HepG2 (cell line): ENCODE results near the gene COG8. TPM values are rescaled to one million over a fixed set of nuclear protein-coding genes. Genes with fewer than 3 reads are reported as not detected.

Experiments
- ARNT2 ChIP-seq: sonication (generic); formaldehyde crosslinking; IDR thresholded peaks from 2 replicates; pipeline ENCODE4 v1.8.0; 2022; ENCODE audit warnings: mild to moderate bottlenecking, low read depth, missing genetic modification reagents, moderate library complexity
- MAF1 ChIP-seq: sonication (generic); formaldehyde crosslinking; IDR thresholded peaks from 2 replicates; pipeline ENCODE4 v1.5.0; 2020; ENCODE audit warnings: missing genetic modification reagents, borderline replicate concordance
- MED1 ChIP-seq: sonication (generic); formaldehyde crosslinking; IDR thresholded peaks from 2 replicates; pipeline ENCODE4 v1.4.0; 2020; ENCODE audit warnings: missing genetic modification reagents
- MTA1 ChIP-seq: sonication (generic); formaldehyde crosslinking; IDR thresholded peaks from 2 replicates; pipeline ENCODE4 v1.4.0; 2020; ENCODE audit warnings: missing genetic modification reagents, mild to moderate bottlenecking, borderline replicate concordance
- REL ChIP-seq: sonication (generic); formaldehyde crosslinking; conservative IDR thresholded peaks from 2 replicates; pipeline ENCODE4 v1.8.0; 2022; ENCODE audit warnings: mild to moderate bottlenecking, missing genetic modification reagents, moderate library complexity
- REXO4 ChIP-seq: sonication (generic); formaldehyde crosslinking; IDR thresholded peaks from 2 replicates; pipeline ENCODE4 v1.8.0; 2022; ENCODE audit warnings: missing genetic modification reagents, mild to moderate bottlenecking, borderline replicate concordance
- RORA ChIP-seq: sonication (generic); formaldehyde crosslinking; IDR thresholded peaks from 2 replicates; pipeline ENCODE4 v1.5.0; 2020; ENCODE audit warnings: mild to moderate bottlenecking, missing genetic modification reagents, moderate library complexity
- ZNF530 ChIP-seq: sonication (generic); formaldehyde crosslinking; IDR thresholded peaks from 2 replicates; pipeline ENCODE4 v1.5.0; 2020; ENCODE audit warnings: low read depth, mild to moderate bottlenecking, missing genetic modification reagents
- ZNF709 ChIP-seq: sonication (generic); formaldehyde crosslinking; IDR thresholded peaks from 2 replicates; pipeline ENCODE4 v1.5.0; 2020; ENCODE audit warnings: mild to moderate bottlenecking, missing genetic modification reagents
- polyA plus RNA-seq, 8 experiments: library from polyadenylated mRNA; depleted of rRNA in 3 of 8; stranded (reverse) in 7 of 8; unstranded in 1 of 8; fragments of >200 nt; fragmentation: Illumina TruSeq in 4 of 8; extraction: Trizol in 4 of 8; gene quantifications; 2 replicates each; pipeline versions ENCODE4 v1.2.1 to v1.2.3, GENCODE V29; 2011 to 2016; ENCODE audit warnings: low read depth in 4 of 8, missing spikeins in 1 of 8, mixed read lengths in 1 of 8; ENCODE audit not compliant: insufficient read depth in 1 of 8
- total RNA-seq, 5 experiments: library from RNA; depleted of rRNA; stranded (reverse); fragments of >200 nt; fragmentation: Illumina TruSeq; extraction: Trizol; gene quantifications; 2 replicates each; pipeline ENCODE4 v1.2.3, GENCODE V29; 2016; ENCODE audit warnings: low read depth in 1 of 5
- TF ChIP-seq, protein P1 (sequence below): sonication (generic); formaldehyde crosslinking; IDR thresholded peaks from 2 replicates; pipeline ENCODE4 v1.4.0; 2020; ENCODE audit warnings: missing genetic modification reagents
- TF ChIP-seq, protein P2 (sequence below): sonication (generic); formaldehyde crosslinking; IDR thresholded peaks from one replicate; pipeline ENCODE4 v1.5.1; 2020; ENCODE audit warnings: mild to moderate bottlenecking, missing genetic modification reagents; ENCODE audit errors: not compliant biosample characterization
- TF ChIP-seq, protein P3 (sequence below): sonication (generic); formaldehyde crosslinking; conservative IDR thresholded peaks from 2 replicates; pipeline ENCODE4 v1.8.0; 2022; ENCODE audit warnings: mild to moderate bottlenecking, moderate library complexity, missing genetic modification reagents
- TF ChIP-seq, protein P4 (sequence below): sonication (generic); formaldehyde crosslinking; IDR thresholded peaks from 2 replicates; pipeline ENCODE4 v1.4.0; 2020; ENCODE audit warnings: missing genetic modification reagents

Gene COG8
- total and polyA plus RNA-seq, 2 of the 13 experiments (the other 11 are each of a cell fraction or from before 2014, with no cell fraction given): 45.5 to 52.1 TPM

DNA sequence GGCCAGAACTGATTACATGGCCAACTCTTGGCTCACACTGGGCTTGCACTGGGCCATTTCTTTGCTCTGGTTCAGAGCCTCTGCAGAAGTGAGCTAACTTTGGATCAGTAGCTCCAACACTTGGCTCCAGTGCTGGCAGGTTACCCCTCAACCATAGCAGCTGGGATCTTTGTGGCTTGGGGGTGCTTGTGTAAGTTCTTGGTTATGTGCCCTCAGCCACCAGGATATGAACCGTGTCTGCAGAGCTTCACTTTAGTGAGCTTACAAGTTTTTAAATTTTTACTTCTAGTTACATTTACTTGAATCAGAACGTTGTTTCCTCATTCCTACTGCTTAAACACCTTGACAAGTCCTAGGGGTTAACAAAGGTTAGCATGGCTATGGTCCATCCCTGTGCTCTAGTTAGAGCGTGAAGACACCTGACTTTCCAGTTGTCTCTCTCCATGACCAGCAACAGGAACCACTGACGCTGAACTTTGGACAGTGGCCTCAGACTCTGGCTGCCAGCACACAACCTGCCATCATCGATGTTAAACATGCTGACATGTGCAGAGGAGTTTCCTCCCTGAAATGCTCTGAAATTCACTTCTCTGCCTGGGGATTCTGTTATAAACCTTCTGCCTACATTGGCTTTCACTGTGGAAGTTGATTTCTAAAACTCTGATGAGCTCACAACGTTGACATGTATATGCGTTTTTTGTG lies 13.0 kb downstream of the COG8 start (continued):
- TF ChIP-seq, protein P1, sequence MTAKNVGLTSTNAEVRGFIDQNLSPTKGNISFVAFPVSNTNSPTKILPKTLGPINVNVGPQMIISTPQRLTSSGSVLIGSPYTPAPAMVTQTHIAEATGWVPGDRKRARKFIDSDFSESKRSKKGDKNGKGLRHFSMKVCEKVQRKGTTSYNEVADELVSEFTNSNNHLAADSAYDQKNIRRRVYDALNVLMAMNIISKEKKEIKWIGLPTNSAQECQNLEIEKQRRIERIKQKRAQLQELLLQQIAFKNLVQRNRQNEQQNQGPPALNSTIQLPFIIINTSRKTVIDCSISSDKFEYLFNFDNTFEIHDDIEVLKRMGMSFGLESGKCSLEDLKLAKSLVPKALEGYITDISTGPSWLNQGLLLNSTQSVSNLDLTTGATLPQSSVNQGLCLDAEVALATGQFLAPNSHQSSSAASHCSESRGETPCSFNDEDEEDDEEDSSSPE (CRISPR knock-in tag): peak; percentile 71
- no peak for TF ChIP-seq REXO4 (CRISPR knock-in tag)
- TF ChIP-seq MTA1 (CRISPR knock-in tag): no peak
- no peak for TF ChIP-seq RORA (CRISPR knock-in tag)
- TF ChIP-seq ZNF709 (CRISPR knock-in tag): 0 out of 2 replicates have a peak, but pooled peaks have one; percentile 40
- no peak for TF ChIP-seq REL (CRISPR knock-in tag)
- TF ChIP-seq MAF1: no peak
- TF ChIP-seq MED1 (CRISPR knock-in tag): peak; percentile 83
- TF ChIP-seq, protein P2, sequence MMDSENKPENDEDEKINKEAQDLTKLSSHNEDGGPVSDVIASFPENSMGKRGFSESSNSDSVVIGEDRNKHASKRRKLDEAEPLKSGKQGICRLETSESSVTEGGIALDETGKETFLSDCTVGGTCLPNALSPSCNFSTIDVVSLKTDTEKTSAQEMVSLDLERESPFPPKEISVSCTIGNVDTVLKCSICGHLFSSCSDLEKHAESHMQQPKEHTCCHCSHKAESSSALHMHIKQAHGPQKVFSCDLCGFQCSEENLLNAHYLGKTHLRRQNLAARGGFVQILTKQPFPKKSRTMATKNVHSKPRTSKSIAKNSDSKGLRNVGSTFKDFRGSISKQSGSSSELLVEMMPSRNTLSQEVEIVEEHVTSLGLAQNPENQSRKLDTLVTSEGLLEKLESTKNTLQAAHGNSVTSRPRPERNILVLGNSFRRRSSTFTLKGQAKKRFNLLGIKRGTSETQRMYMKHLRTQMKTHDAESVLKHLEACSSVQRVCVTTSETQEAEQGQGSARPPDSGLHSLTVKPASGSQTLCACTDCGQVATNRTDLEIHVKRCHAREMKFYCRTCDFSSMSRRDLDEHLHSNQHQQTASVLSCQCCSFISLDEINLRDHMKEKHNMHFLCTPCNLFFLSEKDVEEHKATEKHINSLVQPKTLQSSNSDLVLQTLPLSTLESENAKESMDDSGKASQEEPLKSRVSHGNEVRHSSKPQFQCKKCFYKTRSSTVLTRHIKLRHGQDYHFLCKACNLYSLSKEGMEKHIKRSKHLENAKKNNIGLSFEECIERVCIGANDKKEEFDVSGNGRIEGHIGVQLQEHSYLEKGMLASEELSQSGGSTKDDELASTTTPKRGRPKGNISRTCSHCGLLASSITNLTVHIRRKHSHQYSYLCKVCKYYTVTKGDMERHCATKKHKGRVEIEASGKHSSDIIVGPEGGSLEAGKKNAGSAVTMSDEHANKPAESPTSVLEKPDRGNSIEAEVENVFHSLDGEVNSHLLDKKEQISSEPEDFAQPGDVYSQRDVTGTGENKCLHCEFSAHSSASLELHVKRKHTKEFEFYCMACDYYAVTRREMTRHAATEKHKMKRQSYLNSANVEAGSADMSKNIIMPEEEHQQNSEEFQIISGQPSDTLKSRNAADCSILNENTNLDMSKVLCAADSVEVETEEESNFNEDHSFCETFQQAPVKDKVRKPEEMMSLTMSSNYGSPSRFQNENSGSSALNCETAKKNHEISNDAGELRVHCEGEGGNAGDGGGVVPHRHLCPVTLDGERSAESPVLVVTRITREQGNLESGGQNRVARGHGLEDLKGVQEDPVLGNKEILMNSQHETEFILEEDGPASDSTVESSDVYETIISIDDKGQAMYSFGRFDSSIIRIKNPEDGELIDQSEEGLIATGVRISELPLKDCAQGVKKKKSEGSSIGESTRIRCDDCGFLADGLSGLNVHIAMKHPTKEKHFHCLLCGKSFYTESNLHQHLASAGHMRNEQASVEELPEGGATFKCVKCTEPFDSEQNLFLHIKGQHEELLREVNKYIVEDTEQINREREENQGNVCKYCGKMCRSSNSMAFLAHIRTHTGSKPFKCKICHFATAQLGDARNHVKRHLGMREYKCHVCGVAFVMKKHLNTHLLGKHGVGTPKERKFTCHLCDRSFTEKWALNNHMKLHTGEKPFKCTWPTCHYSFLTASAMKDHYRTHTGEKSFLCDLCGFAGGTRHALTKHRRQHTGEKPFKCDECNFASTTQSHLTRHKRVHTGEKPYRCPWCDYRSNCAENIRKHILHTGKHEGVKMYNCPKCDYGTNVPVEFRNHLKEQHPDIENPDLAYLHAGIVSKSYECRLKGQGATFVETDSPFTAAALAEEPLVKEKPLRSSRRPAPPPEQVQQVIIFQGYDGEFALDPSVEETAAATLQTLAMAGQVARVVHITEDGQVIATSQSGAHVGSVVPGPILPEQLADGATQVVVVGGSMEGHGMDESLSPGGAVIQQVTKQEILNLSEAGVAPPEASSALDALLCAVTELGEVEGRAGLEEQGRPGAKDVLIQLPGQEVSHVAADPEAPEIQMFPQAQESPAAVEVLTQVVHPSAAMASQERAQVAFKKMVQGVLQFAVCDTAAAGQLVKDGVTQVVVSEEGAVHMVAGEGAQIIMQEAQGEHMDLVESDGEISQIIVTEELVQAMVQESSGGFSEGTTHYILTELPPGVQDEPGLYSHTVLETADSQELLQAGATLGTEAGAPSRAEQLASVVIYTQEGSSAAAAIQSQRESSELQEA (CRISPR knock-in tag): peak; percentile 48
- TF ChIP-seq, protein P3, sequence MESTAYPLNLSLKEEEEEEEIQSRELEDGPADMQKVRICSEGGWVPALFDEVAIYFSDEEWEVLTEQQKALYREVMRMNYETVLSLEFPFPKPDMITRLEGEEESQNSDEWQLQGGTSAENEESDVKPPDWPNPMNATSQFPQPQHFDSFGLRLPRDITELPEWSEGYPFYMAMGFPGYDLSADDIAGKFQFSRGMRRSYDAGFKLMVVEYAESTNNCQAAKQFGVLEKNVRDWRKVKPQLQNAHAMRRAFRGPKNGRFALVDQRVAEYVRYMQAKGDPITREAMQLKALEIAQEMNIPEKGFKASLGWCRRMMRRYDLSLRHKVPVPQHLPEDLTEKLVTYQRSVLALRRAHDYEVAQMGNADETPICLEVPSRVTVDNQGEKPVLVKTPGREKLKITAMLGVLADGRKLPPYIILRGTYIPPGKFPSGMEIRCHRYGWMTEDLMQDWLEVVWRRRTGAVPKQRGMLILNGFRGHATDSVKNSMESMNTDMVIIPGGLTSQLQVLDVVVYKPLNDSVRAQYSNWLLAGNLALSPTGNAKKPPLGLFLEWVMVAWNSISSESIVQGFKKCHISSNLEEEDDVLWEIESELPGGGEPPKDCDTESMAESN (CRISPR knock-in tag): no peak
- peak; percentile 11; the same call in 1 of the 2 replicates for TF ChIP-seq ARNT2 (CRISPR knock-in tag)
- TF ChIP-seq, protein P4, sequence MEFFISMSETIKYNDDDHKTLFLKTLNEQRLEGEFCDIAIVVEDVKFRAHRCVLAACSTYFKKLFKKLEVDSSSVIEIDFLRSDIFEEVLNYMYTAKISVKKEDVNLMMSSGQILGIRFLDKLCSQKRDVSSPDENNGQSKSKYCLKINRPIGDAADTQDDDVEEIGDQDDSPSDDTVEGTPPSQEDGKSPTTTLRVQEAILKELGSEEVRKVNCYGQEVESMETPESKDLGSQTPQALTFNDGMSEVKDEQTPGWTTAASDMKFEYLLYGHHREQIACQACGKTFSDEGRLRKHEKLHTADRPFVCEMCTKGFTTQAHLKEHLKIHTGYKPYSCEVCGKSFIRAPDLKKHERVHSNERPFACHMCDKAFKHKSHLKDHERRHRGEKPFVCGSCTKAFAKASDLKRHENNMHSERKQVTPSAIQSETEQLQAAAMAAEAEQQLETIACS (CRISPR knock-in tag): no peak
- TF ChIP-seq ZNF530: no peak
